ENCODE results near the gene LARGE1.
A peak's percentile ranks its signal among the peaks of the same experiment; 100 is the strongest.

Gene LARGE1

GRCh38 chr22:33914131-33914530, 6.1 kb downstream of the LARGE1 start:
- DNase-seq (ENCODE audit: low spot score): no peak

GRCh38 chr22:33913188-33913587, 7.1 kb downstream of the LARGE1 start:
- DNase-seq (ENCODE audit: low spot score): no peak

- DNase-seq (ENCODE audit: low spot score): no peak
Observed at GRCh38 chr22:33909911-33910310, 10.4 kb downstream of the LARGE1 start.

GRCh38 chr22:33909075-33909458, 11.2 kb downstream of the LARGE1 start:
- DNase-seq (ENCODE audit: low spot score): no peak

- peak; percentile 62 for DNase-seq (ENCODE audit: low spot score)
Observed at GRCh38 chr22:33908171-33909074, 11.9 kb downstream of the LARGE1 start.

GRCh38 chr22:33906954-33907353, 13.3 kb downstream of the LARGE1 start:
- no peak for DNase-seq (ENCODE audit: low spot score)

GRCh38 chr22:33906475-33906874, 13.8 kb downstream of the LARGE1 start:
- no peak for DNase-seq (ENCODE audit: low spot score)

- no peak for DNase-seq (ENCODE audit: low spot score)
Observed at GRCh38 chr22:33903012-33903411, 17.3 kb downstream of the LARGE1 start.

- DNase-seq (ENCODE audit: low spot score): no peak
Observed at GRCh38 chr22:33902073-33902472, 18.2 kb downstream of the LARGE1 start.

GRCh38 chr22:33898121-33898520, 22.2 kb downstream of the LARGE1 start:
- DNase-seq (ENCODE audit: low spot score): no peak

GRCh38 chr22:33897448-33897835, 22.8 kb downstream of the LARGE1 start:
- DNase-seq (ENCODE audit: low spot score): peak; percentile 75

- DNase-seq (ENCODE audit: low spot score): no peak
Observed at GRCh38 chr22:33896575-33897447, 23.5 kb downstream of the LARGE1 start.

- DNase-seq (ENCODE audit: low spot score): no peak
Observed at GRCh38 chr22:33896154-33896553, 24.1 kb downstream of the LARGE1 start.

- no peak for DNase-seq (ENCODE audit: low spot score)
Observed at GRCh38 chr22:33895444-33895843, 24.8 kb downstream of the LARGE1 start.

GRCh38 chr22:33894515-33894914, 25.8 kb downstream of the LARGE1 start:
- no peak for DNase-seq (ENCODE audit: low spot score)

GRCh38 chr22:33894036-33894435, 26.2 kb downstream of the LARGE1 start:
- DNase-seq (ENCODE audit: low spot score): no peak

GRCh38 chr22:33893512-33893911, 26.8 kb downstream of the LARGE1 start:
- no peak for DNase-seq (ENCODE audit: low spot score)

GRCh38 chr22:33891992-33892391, 28.3 kb downstream of the LARGE1 start:
- DNase-seq (ENCODE audit: low spot score): no peak

- DNase-seq (ENCODE audit: low spot score): no peak
Observed at GRCh38 chr22:33891455-33891854, 28.8 kb downstream of the LARGE1 start.

GRCh38 chr22:33889748-33890147, 30.5 kb downstream of the LARGE1 start:
- no peak for DNase-seq (ENCODE audit: low spot score)

- DNase-seq (ENCODE audit: low spot score): no peak
Observed at GRCh38 chr22:33888821-33889220, 31.5 kb downstream of the LARGE1 start.

GRCh38 chr22:33887173-33887572, 33.1 kb downstream of the LARGE1 start:
- no peak for DNase-seq (ENCODE audit: low spot score)

- DNase-seq (ENCODE audit: low spot score): no peak
Observed at GRCh38 chr22:33886696-33887095, 33.6 kb downstream of the LARGE1 start.
